SK-N-SH (cell line): Measurements from ENCODE around the gene CBFA2T2. TPM values are rescaled to one million over a fixed set of nuclear protein-coding genes. Genes with fewer than 3 reads are reported as not detected.

Source experiments
- CTCF ChIA-PET: fragments of 300-600, 350-600 bp; formaldehyde crosslinking; extraction: SDS; loops from one replicate; lab custom pipeline; 2021; lab: Yijun Ruan, JAX
- POLR2A ChIA-PET: fragments of 350-600 bp; sonication (Branson Sonifier 250); formaldehyde crosslinking; extraction: SDS; loops from one replicate; lab custom pipeline; 2020; ENCODE audit warnings: antibody characterized with exemption, inconsistent platforms; lab: Yijun Ruan, JAX
- DNase-seq: peaks from one replicate; pipeline ENCODE4 v3.0.0; 2012
- H2AFZ ChIP-seq: fragments of 200-600 bp; sonication (generic); 2 replicates; pipeline ENCODE4 v1.8.1; 2016; ENCODE audit warnings: antibody characterized with exemption, mild to moderate bottlenecking, low read depth
- H3F3A ChIP-seq: fragments of 200-600 bp; sonication (generic); replicated peaks from 2 replicates; pipeline ENCODE3; 2016; ENCODE audit warnings: antibody characterized with exemption, mild to moderate bottlenecking; ENCODE audit not compliant: insufficient read depth
- H3K27ac ChIP-seq, 2 experiments: fragments of 200-500 bp in 1 of 2; fragments of 200-600 bp in 1 of 2; sonication (Bioruptor generic) in 1 of 2; sonication (generic), shearing (Covaris generic) in 1 of 2; 2 replicates each; pipeline versions ENCODE4 v1.5.1 to v1.6.1; 2014 to 2016; ENCODE audit warnings: low read depth in 2 of 2, inconsistent platforms in 1 of 2, low read length in 1 of 2, mild to moderate bottlenecking in 1 of 2, mixed read lengths in 1 of 2
- H3K27me3 ChIP-seq: fragments of 200-600 bp; sonication (generic), shearing (Covaris generic); 2 replicates; pipeline ENCODE4 v1.6.1; 2016; ENCODE audit warnings: mixed run types; ENCODE audit not compliant: insufficient read depth
- H3K36me3 ChIP-seq, 2 experiments: fragments of 200-500 bp in 1 of 2; fragments of 200-600 bp in 1 of 2; sonication (Bioruptor generic) in 1 of 2; sonication (generic) in 1 of 2; replicated peaks in 1 of 2; 2 replicates each; pipeline versions ENCODE3 to v1.5.1; 2014 to 2016; ENCODE audit warnings: low read length in 1 of 2, mild to moderate bottlenecking in 1 of 2; ENCODE audit not compliant: insufficient read depth in 2 of 2, control insufficient read depth in 1 of 2
- H3K4me1 ChIP-seq, 2 experiments: fragments of 200-500 bp in 1 of 2; fragments of 200-600 bp in 1 of 2; sonication (Bioruptor generic) in 1 of 2; sonication (generic), shearing (Covaris generic) in 1 of 2; 2 replicates each; pipeline versions ENCODE4 v1.5.1 to v1.6.1; 2014 to 2016; ENCODE audit warnings: low read depth in 1 of 2, low read length in 1 of 2, mixed run types in 1 of 2; ENCODE audit not compliant: insufficient read depth in 2 of 2, control insufficient read depth in 1 of 2
- H3K4me2 ChIP-seq: fragments of 200-600 bp; sonication (generic), shearing (Covaris generic); 2 replicates; pipeline ENCODE4 v1.6.1; 2017; ENCODE audit warnings: mixed run types
- H3K4me3 ChIP-seq, 2 experiments: fragments of 200-500 bp in 1 of 2; fragments of 200-600 bp in 1 of 2; sonication (Bioruptor generic) in 1 of 2; sonication (generic), shearing (Covaris generic) in 1 of 2; 2 replicates each; pipeline versions ENCODE4 v1.5.1 to v1.8.1; 2014 to 2016; ENCODE audit warnings: low read depth in 2 of 2, inconsistent platforms in 1 of 2, low read length in 1 of 2, mild to moderate bottlenecking in 1 of 2, mixed read lengths in 1 of 2, moderate library complexity in 1 of 2
- H3K79me2 ChIP-seq: fragments of 200-600 bp; sonication (generic); 2 replicates; pipeline ENCODE4 v1.8.1; 2017; ENCODE audit warnings: mild to moderate bottlenecking; ENCODE audit not compliant: insufficient read depth
- H3K9ac ChIP-seq: fragments of 200-600 bp; sonication (generic); 2 replicates; pipeline ENCODE4 v1.6.1; 2017; ENCODE audit warnings: mixed run types
- H3K9me2 ChIP-seq: fragments of 200-600 bp; sonication (generic); 2 replicates; pipeline ENCODE4 v1.6.1; 2017; ENCODE audit warnings: mixed run types
- H3K9me3 ChIP-seq: fragments of 200-600 bp; sonication (generic); 2 replicates; pipeline ENCODE4 v1.6.1; 2017; ENCODE audit warnings: mixed run types, mild to moderate bottlenecking, moderate library complexity
- H4K20me1 ChIP-seq: fragments of 200-600 bp; sonication (generic); 2 replicates; pipeline ENCODE4 v1.6.1; 2017; ENCODE audit warnings: mild to moderate bottlenecking, mixed run types; ENCODE audit not compliant: insufficient read depth
- ELF1 ChIP-seq: IDR thresholded peaks from 2 replicates; pipeline ENCODE4 v1.4.0; 2012
- EZH2phosphoT487 ChIP-seq: fragments of 200-600 bp; sonication (generic); IDR thresholded peaks from 2 replicates; pipeline ENCODE4 v1.6.1; 2017; ENCODE audit warnings: low read depth, mixed run types, mild to moderate bottlenecking, antibody characterized with exemption, moderate library complexity, borderline replicate concordance
- FOSL2 ChIP-seq: IDR thresholded peaks from 2 replicates; pipeline ENCODE4 v1.4.0; 2012; ENCODE audit warnings: low read depth, mild to moderate bottlenecking, moderate library complexity, borderline replicate concordance
- FOXM1 ChIP-seq: IDR thresholded peaks from 2 replicates; pipeline ENCODE4 v1.4.0; 2012; ENCODE audit warnings: low read depth, mild to moderate bottlenecking
- GABPA ChIP-seq: IDR thresholded peaks from 2 replicates; pipeline ENCODE4 v1.4.0; 2012; ENCODE audit warnings: low read depth, mild to moderate bottlenecking
- MXI1 ChIP-seq: IDR thresholded peaks from 2 replicates; pipeline ENCODE4 v1.6.1; 2012; ENCODE audit warnings: mild to moderate bottlenecking, low read depth, low read length, improper control_type of control experiment
- NFIC ChIP-seq: IDR thresholded peaks from 2 replicates; pipeline ENCODE4 v1.4.0; 2012; ENCODE audit warnings: borderline replicate concordance
- RCOR1 ChIP-seq: fragments of 150-350 bp; IDR thresholded peaks from 2 replicates; pipeline ENCODE4 v1.6.1; 2017; ENCODE audit warnings: antibody characterized with exemption, low read length
- RXRA ChIP-seq: IDR thresholded peaks from 2 replicates; pipeline ENCODE4 v1.4.0; 2012; ENCODE audit warnings: low read depth, mild to moderate bottlenecking, borderline replicate concordance
- SIN3A ChIP-seq: IDR thresholded peaks from 2 replicates; pipeline ENCODE4 v1.6.1; 2012; ENCODE audit warnings: low read depth, mild to moderate bottlenecking, low read length, moderate library complexity, borderline replicate concordance
- SMC3 ChIP-seq: IDR thresholded peaks from 2 replicates; pipeline ENCODE4 v1.6.1; 2012; ENCODE audit warnings: low read depth, low read length, improper control_type of control experiment
- TCF12 ChIP-seq: IDR thresholded peaks from 2 replicates; pipeline ENCODE4 v1.4.0; 2012
- TEAD4 ChIP-seq: IDR thresholded peaks from 2 replicates; pipeline ENCODE4 v1.4.0; 2012; ENCODE audit warnings: mild to moderate bottlenecking, borderline replicate concordance; ENCODE audit not compliant: insufficient read depth
- WGBS: methylation state at CpG from one replicate; pipeline ENCODE4 v1.1.6; 2017; ENCODE audit warnings: low lambda C conversion rate; 5-methylcytosine and 5-hydroxymethylcytosine counted together
- polyA plus RNA-seq, 3 experiments: library from polyadenylated mRNA; depleted of rRNA; stranded (reverse); fragments of >200 nt; gene quantifications; 2 replicates each; pipeline ENCODE4 v1.2.3, GENCODE V29; 2012
- TF ChIP-seq, protein P1 (sequence below): fragments of 200-600 bp; sonication (generic); IDR thresholded peaks from 2 replicates; pipeline ENCODE4 v1.6.1; 2017; ENCODE audit warnings: antibody characterized with exemption, mild to moderate bottlenecking, moderate library complexity
- TF ChIP-seq, protein P2 (sequence below): IDR thresholded peaks from 2 replicates; pipeline ENCODE4 v1.4.0; 2012; ENCODE audit warnings: low read depth, borderline replicate concordance
- TF ChIP-seq, protein P3 (sequence below): IDR thresholded peaks from 2 replicates; pipeline ENCODE4 v1.4.0; 2012; ENCODE audit warnings: low read depth

CBFA2T2 gene
- polyA plus RNA-seq, 1 of the 3 experiments (the other 2 are of a cell fraction), result 11.0 TPM

DNA sequence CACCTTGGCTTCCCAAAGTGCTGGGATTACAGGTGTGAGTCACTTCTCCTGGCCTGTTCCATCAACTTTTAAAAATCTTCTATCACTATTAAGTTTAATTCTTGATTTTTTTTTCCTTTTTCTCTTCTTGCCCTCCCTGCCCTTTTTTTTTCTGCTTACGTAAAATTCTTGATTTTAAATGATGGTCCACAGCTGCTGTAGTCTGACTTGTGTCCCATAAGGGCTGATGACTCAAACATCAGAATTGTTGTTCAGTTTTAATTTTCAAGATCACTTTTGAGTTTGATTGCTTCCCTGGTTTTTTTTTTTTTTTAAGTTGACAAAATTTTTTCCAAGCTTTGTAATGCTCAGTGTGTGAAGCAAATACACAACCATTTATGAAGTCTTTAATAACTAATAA is 61.9 kb downstream of the CBFA2T2 start:
- peaks cover 4% of the 10 kb centered on the region for H3K79me2 ChIP-seq
- no peak for TF ChIP-seq TEAD4
- TF ChIP-seq, protein P1, sequence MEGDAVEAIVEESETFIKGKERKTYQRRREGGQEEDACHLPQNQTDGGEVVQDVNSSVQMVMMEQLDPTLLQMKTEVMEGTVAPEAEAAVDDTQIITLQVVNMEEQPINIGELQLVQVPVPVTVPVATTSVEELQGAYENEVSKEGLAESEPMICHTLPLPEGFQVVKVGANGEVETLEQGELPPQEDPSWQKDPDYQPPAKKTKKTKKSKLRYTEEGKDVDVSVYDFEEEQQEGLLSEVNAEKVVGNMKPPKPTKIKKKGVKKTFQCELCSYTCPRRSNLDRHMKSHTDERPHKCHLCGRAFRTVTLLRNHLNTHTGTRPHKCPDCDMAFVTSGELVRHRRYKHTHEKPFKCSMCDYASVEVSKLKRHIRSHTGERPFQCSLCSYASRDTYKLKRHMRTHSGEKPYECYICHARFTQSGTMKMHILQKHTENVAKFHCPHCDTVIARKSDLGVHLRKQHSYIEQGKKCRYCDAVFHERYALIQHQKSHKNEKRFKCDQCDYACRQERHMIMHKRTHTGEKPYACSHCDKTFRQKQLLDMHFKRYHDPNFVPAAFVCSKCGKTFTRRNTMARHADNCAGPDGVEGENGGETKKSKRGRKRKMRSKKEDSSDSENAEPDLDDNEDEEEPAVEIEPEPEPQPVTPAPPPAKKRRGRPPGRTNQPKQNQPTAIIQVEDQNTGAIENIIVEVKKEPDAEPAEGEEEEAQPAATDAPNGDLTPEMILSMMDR, result no peak
- no peak for TF ChIP-seq SMC3
- no peak for TF ChIP-seq RCOR1
- TF ChIP-seq RXRA, result no peak
- TF ChIP-seq NFIC, result no peak
- TF ChIP-seq SIN3A, result no peak
- TF ChIP-seq MXI1, result no peak
- no peak for TF ChIP-seq FOSL2
- TF ChIP-seq FOXM1, result no peak
- no peak for TF ChIP-seq TCF12
- TF ChIP-seq, protein P2, sequence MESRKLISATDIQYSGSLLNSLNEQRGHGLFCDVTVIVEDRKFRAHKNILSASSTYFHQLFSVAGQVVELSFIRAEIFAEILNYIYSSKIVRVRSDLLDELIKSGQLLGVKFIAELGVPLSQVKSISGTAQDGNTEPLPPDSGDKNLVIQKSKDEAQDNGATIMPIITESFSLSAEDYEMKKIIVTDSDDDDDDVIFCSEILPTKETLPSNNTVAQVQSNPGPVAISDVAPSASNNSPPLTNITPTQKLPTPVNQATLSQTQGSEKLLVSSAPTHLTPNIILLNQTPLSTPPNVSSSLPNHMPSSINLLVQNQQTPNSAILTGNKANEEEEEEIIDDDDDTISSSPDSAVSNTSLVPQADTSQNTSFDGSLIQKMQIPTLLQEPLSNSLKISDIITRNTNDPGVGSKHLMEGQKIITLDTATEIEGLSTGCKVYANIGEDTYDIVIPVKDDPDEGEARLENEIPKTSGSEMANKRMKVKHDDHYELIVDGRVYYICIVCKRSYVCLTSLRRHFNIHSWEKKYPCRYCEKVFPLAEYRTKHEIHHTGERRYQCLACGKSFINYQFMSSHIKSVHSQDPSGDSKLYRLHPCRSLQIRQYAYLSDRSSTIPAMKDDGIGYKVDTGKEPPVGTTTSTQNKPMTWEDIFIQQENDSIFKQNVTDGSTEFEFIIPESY, result no peak
- no peak for TF ChIP-seq GABPA
- no peak for TF ChIP-seq ELF1
- no peak for TF ChIP-seq EZH2phosphoT487
- TF ChIP-seq, protein P3, sequence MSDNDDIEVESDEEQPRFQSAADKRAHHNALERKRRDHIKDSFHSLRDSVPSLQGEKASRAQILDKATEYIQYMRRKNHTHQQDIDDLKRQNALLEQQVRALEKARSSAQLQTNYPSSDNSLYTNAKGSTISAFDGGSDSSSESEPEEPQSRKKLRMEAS, result no peak

More for the DNA sequence above, 61.9 kb downstream of the CBFA2T2 start:
- CTCF ChIA-PET, result interaction anchor here (1.2 to 1.4 kb wide), 2 partner anchors 17 to 25 kb away, joined by 3 read pairs; no protein-coding TSS in a partner anchor
- H3K36me3 ChIP-seq, result peaks cover 0 to 9% of the 10 kb centered on the region in 2 experiments
- H3K4me2 ChIP-seq, result no peak overlapping the region
- H3F3A ChIP-seq, result peaks cover 25% of the 10 kb centered on the region
- 95% methylated on average over 1 of the region's 1 CpG for WGBS
- DNase-seq, result no peak
- peaks cover 4 to 8% of the 10 kb centered on the region in 2 experiments for H3K4me1 ChIP-seq
- no peaks in the 10 kb centered on the region for H4K20me1 ChIP-seq
- H3K9me3 ChIP-seq, result no peaks in the 10 kb centered on the region
- POLR2A ChIA-PET, result interaction anchor here (1.9 kb wide), 1 partner anchor 10 kb away, joined by 6 read pairs; no protein-coding TSS in a partner anchor
- H2AFZ ChIP-seq, result no peak overlapping the region
- no peaks in the 10 kb centered on the region for H3K27me3 ChIP-seq
- no peak overlapping the region for H3K9ac ChIP-seq
- H3K4me3 ChIP-seq, result no peak overlapping the region
- H3K9me2 ChIP-seq, result no peaks in the 10 kb centered on the region
- peak overlapping the region in 1 of 2 experiments; percentile 60; a peak in 1 of 4 replicates for H3K27ac ChIP-seq
